Naive thymus-derived CD8-positive, alpha-beta T cell (primary cell): ENCODE measurements around the gene ABCF2. TPM values are rescaled to one million over a fixed set of nuclear protein-coding genes. Genes with fewer than 3 reads are reported as not detected.
A peak's percentile ranks its signal among the peaks of the same experiment; 100 is the strongest.

Source experiments
- ATAC-seq, 2 donors: fragments of 150-1000 bp; cut with Tn5 transposase in 1 of 2; sonication (Bioruptor Pico), chemical (Tn5 transposase) in 1 of 2; 1 replicate in 1 of 2; 2 replicates in 1 of 2; pipeline ENCODE4 v1.10.0; 2021; ENCODE audit warnings: mild to moderate bottlenecking in 2 of 2, moderate library complexity in 2 of 2
- POLR2A ChIA-PET: fragments of 350-600 bp; sonication (Branson Sonifier 250); formaldehyde crosslinking; loops from one replicate; lab custom pipeline; 2021; ENCODE audit warnings: antibody characterized with exemption; lab: Charles Lee
- DNase-seq, 10 donors: peaks; one replicate each; pipeline versions ENCODE4 v3.0.0 to v3.0.0-alpha.2; 2020 to 2022
- H3K27ac Mint-ChIP-seq, 10 donors: one replicate each; pipeline ENCODE4 v1.8.0; 2020 to 2022; ENCODE audit warnings: mild to moderate bottlenecking in 10 of 10, mixed read lengths in 10 of 10, moderate library complexity in 4 of 10, inconsistent platforms in 1 of 10
- H3K27me3 Mint-ChIP-seq, 5 donors: one replicate each; pipeline ENCODE4 v1.8.0; 2021 to 2022; ENCODE audit warnings: mixed read lengths in 5 of 5
- H3K36me3 Mint-ChIP-seq, 3 donors: one replicate each; pipeline ENCODE4 v1.8.0; 2020 to 2022; ENCODE audit warnings: mixed read lengths in 3 of 3, mild to moderate bottlenecking in 2 of 3, inconsistent platforms in 1 of 3
- H3K4me1 Mint-ChIP-seq, 4 donors: one replicate each; pipeline ENCODE4 v1.8.0; 2021 to 2022; ENCODE audit warnings: mixed read lengths in 4 of 4
- H3K4me3 Mint-ChIP-seq, 10 donors: one replicate each; pipeline ENCODE4 v1.8.0; 2020 to 2022; ENCODE audit warnings: mild to moderate bottlenecking in 10 of 10, mixed read lengths in 10 of 10, moderate library complexity in 6 of 10, inconsistent platforms in 1 of 10
- H3K9me3 Mint-ChIP-seq, 9 donors: one replicate each; pipeline ENCODE4 v1.8.0; 2020 to 2022; ENCODE audit warnings: mixed read lengths in 9 of 9, mild to moderate bottlenecking in 3 of 9, inconsistent platforms in 1 of 9, moderate library complexity in 1 of 9
- polyA plus RNA-seq, 3 donors: library from polyadenylated mRNA; unstranded; fragments of 300-500 nt; fragmentation: Illumina TruSeq; gene quantifications; one replicate each; pipeline ENCODE4 v1.2.3, GENCODE V29; 2021
- total RNA-seq, 8 experiments: library from RNA in 2 of 8; stranded (reverse) in 2 of 8; gene quantifications; one replicate each; pipeline ENCODE4 v1.2.3 and lab custom pipeline; 2021 to 2026

The ABCF2 gene
- total and polyA plus RNA-seq, 5 experiments from 2014 or later = 23.0 to 40.4 (median 31.6) TPM

DNA sequence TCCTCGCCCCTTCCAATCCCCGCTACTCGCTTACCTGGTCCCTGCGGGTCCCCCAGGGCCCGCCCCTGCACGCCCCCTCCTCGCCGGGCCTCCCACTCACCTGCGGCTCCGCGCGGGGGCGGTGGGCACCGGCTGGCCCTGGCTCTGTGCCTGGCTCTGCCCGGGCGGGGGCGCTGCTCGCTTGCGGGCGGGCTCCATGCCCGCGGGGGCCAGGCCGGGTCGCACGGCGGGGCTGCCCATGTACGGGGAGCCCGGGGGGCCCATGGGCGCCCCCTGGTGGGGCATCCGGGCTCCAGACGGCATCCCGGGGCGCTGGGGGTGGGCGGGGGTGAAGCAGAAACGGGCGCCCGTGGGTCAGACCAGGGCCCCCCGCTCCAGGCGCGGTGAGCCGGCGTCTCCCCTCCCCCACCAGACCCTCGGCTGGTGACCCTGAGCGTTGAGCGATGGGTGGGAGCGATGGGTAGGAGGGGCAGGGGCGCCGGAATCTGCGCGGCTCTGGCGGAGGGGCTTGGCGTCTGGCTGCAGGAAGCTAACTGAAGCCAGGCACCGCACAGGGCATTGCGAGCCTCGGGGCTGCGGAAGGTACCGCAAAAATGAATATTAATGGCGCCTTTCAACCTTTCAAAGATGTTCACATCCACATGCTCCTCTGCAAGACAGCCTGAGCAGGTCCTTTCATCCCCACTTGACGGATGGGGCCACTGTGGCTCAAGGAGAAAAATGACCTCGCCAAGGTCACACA is 18.5 kb upstream of the ABCF2 start:
- H3K9me3 Mint-ChIP-seq = no peaks in the 10 kb centered on the region
- H3K27me3 Mint-ChIP-seq = peaks cover 0 to 9% (median 0%) of the 10 kb centered on the region in 5 donors
- no peak overlapping the region for H3K27ac Mint-ChIP-seq
- peak overlapping the region; percentile 61 to 82 (median 76) for H3K4me3 Mint-ChIP-seq
- POLR2A ChIA-PET = interaction anchor here (0.6 to 3.6 kb wide), 7 partner anchors 13 to 59 kb away, joined by 3 to 26 read pairs (median 4); partner anchors contain the start of genes ABCF2 and CHPF2
- H3K36me3 Mint-ChIP-seq = peaks cover 0 to 1% (median 0%) of the 10 kb centered on the region in 3 donors
- peaks cover 22 to 64% (median 53%) of the 10 kb centered on the region in 4 donors for H3K4me1 Mint-ChIP-seq
- peak; percentile 75 to 78 for ATAC-seq
- peak; percentile 64 to 86 (median 77) for DNase-seq

DNA sequence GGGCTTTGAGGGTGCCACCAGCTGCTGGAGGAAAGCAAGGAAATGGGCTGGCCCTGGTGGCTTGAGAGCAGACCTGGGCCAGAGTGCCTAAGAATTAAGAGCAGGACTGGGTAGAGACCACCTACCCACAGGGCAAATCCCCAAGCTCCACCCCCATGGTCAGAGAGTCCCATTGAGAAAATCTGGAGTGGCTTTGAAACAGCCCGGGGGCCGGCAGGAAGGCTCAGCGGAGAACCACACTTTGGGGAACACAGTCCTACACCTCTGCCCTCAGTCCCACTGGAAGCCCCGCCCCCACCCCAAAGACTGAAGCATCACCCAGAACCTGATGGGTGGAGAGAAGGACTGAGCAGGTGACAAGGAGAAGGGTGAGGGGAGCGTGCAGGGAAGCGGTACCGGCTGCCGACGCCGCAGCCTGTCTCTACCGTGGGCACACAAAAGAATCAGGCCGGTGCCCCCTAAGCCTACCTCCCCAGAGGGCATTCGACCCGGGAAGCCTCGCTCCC is 17.9 kb upstream of the ABCF2 start:
- H3K36me3 Mint-ChIP-seq = peaks cover 0 to 6% (median 0%) of the 10 kb centered on the region in 3 donors
- H3K4me3 Mint-ChIP-seq = peak overlapping the region; percentile 61 to 82 (median 76)
- H3K27ac Mint-ChIP-seq = peak overlapping the region in 3 of 10 donors; percentile 49 to 75 (median 65)
- peaks cover 0 to 7% (median 0%) of the 10 kb centered on the region in 5 donors for H3K27me3 Mint-ChIP-seq
- DNase-seq = no peak
- ATAC-seq = peak; percentile 2 to 7
- H3K4me1 Mint-ChIP-seq = peaks cover 17 to 59% (median 47%) of the 10 kb centered on the region in 4 donors
- no peaks in the 10 kb centered on the region for H3K9me3 Mint-ChIP-seq
- POLR2A ChIA-PET = interaction anchor here (0.6 to 3.6 kb wide), 4 partner anchors 11 to 59 kb away, joined by 3 to 26 read pairs (median 13); partner anchors contain the start of genes ABCF2 and CHPF2

DNA sequence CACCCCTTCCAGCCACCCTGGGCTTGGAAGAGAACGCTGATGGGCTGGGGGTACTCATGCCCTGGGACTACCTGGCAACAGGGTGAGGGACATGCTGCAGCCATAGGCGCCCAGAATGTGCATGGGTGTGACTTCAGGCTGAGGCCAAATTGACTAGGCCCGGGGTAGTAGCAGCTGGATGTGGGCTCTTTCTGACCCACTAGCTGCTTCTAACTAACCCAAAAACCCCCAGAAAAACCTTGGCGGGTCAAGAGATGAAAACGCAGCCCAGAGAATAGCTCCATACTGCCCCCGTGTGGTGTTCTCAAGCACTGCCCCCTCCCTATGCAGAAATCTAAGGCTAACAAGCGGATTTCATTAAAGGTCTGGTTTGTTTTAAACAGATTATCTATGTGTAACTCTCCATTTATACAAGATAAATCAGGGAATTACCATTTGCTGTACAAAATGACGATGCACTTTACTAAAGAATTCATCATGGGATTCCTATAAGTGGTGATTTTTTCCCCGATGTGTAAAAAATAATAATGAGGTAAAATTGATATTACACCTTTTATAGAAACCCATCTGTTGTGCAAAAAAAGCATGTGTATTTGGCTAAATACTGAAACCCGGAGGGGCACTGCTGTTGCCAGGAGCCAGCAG is 17.3 kb upstream of the ABCF2 start:
- H3K4me1 Mint-ChIP-seq = peaks cover 16 to 56% (median 45%) of the 10 kb centered on the region in 4 donors
- peak overlapping the region; percentile 61 to 85 (median 78) for H3K4me3 Mint-ChIP-seq
- DNase-seq (peak in 8 of 10 donors; percentile 16 to 65 (median 49)), ATAC-seq (no peak)
- H3K9me3 Mint-ChIP-seq = no peaks in the 10 kb centered on the region
- H3K27me3 Mint-ChIP-seq = peaks cover 0 to 6% (median 0%) of the 10 kb centered on the region in 5 donors
- POLR2A ChIA-PET = interaction anchor here (0.5 to 3.6 kb wide), 7 partner anchors 11 to 60 kb away, joined by 3 to 26 read pairs (median 4); partner anchors contain the start of genes ABCF2 and CHPF2
- peaks cover 0 to 9% (median 0%) of the 10 kb centered on the region in 3 donors for H3K36me3 Mint-ChIP-seq
- H3K27ac Mint-ChIP-seq = peak overlapping the region in 2 of 10 donors; percentile 74 to 75

- Mint-ChIP-seq H3K4me3 (peak overlapping the region; percentile 70 to 85 (median 78)), H3K27ac (peak overlapping the region; percentile 25 to 92 (median 77)), H3K27me3 (peaks cover 0 to 4% (median 0%) of the 10 kb centered on the region in 5 donors), H3K36me3 (peaks cover 0 to 14% (median 0%) of the 10 kb centered on the region in 3 donors), H3K4me1 (peaks cover 15 to 51% (median 43%) of the 10 kb centered on the region in 4 donors), H3K9me3 (no peaks in the 10 kb centered on the region)
- peak; percentile 27 to 49 for ATAC-seq
- POLR2A ChIA-PET = interaction anchor here (0.5 to 3.6 kb wide), 9 partner anchors 7 to 37 kb away, joined by 3 to 26 read pairs (median 4); partner anchors contain the start of genes ABCF2 and CHPF2
- peak in 8 of 10 donors; percentile 30 to 77 (median 56) for DNase-seq
These were observed 16.6 kb upstream of the ABCF2 start for GRCh38 chr7:151243408-151244195.

GRCh38 chr7:151243045-151243349 is 16.0 kb upstream of the ABCF2 start:
- Mint-ChIP-seq H3K4me1 (peaks cover 12 to 46% (median 39%) of the 10 kb centered on the region in 4 donors), H3K27me3 (peaks cover 0 to 2% (median 0%) of the 10 kb centered on the region in 5 donors), H3K27ac (peak overlapping the region in 8 of 10 donors; percentile 26 to 92 (median 83)), H3K9me3 (no peaks in the 10 kb centered on the region), H3K36me3 (peaks cover 0 to 14% (median 0%) of the 10 kb centered on the region in 3 donors), H3K4me3 (peak overlapping the region in 9 of 10 donors; percentile 70 to 85 (median 78))
- POLR2A ChIA-PET = interaction anchor here (0.8 to 3.6 kb wide), 5 partner anchors 8 to 36 kb away, joined by 3 to 26 read pairs (median 4); partner anchors contain the start of genes ABCF2 and CHPF2
- no peak for ATAC-seq
- no peak for DNase-seq

DNA sequence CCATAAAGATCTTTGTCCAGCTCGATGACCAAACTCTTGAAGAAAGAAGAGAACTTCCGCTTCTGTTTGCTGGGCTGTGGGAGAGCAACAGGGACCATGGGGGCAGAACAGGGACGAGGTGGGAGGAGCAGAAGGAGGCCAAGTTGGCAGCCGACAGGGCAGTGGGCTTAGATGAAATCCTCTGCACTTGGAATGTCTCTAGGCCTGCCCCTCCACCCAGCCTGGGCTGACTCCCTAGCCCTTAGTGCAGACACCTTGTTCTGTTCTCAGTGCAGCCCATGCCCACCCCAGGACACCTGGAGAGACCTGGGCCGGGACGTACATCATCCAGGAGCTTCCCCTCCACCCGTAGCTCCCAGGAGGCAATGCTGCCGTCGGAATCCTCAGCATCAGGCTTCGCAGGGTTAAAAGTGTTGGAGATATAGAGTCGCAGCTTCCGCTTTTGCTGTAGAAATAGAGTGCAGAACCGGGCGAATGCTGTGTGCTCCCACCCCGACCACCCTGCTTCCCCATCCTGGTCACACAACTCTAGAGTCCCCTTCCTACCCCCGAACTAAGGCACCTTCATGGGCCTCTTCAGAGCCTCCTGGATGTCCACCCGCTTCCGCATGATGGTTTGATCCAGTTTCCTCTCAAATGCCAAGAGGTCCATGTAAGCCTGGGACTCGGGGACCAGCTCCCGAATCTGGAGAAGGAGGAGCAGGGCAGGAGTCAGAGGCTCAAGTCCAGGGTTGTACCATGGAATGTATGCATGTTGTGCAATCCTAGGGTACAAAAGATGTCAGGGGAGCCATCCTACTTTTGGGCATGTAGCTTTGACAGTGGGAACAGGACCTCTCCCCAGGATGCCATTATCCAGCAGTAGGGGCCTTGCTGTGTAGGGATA is 15.4 kb upstream of the ABCF2 start:
- peak overlapping the region in 2 of 10 donors; percentile 26 to 90 for H3K27ac Mint-ChIP-seq

DNA sequence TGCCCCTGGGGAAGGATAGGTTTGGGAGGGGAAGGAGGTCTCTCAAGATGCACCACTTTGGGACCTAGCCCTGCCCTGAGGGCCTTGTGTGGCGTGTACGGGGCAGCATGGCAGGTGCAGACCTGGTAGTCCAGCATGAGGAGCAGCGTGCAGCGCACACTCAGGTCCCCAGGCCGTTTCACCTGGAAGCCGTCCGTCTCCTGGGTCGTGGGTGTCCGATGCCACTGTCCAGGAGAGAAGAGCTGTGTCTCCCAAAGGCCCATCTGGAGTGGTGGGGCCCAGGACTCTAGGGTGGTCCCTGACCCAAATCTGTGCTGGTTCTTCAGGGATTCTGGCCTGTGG is 14.7 kb upstream of the ABCF2 start:
- DNase-seq (no peak), ATAC-seq (no peak)
- Mint-ChIP-seq H3K27me3 (no peaks in the 10 kb centered on the region), H3K36me3 (peaks cover 0 to 22% (median 0%) of the 10 kb centered on the region in 3 donors), H3K4me1 (peaks cover 9 to 39% (median 31%) of the 10 kb centered on the region in 4 donors), H3K4me3 (peak overlapping the region in 2 of 10 donors; percentile 19 to 48), H3K27ac (peak overlapping the region in 1 of 10 donors; percentile 72), H3K9me3 (no peaks in the 10 kb centered on the region)
- POLR2A ChIA-PET = interaction anchor here (3.6 kb wide), 1 partner anchor 15 kb away, joined by 21 read pairs; the partner anchor contains the start of gene ABCF2

More for the DNA sequence above, 15.4 kb upstream of the ABCF2 start:
- Mint-ChIP-seq H3K9me3 (no peaks in the 10 kb centered on the region), H3K36me3 (peaks cover 0 to 16% (median 0%) of the 10 kb centered on the region in 3 donors), H3K4me3 (peak overlapping the region in 3 of 10 donors; percentile 6 to 79 (median 54)), H3K27me3 (peaks cover 0 to 2% (median 0%) of the 10 kb centered on the region in 5 donors), H3K4me1 (peaks cover 8 to 40% (median 34%) of the 10 kb centered on the region in 4 donors)
- POLR2A ChIA-PET = interaction anchor here (0.9 to 3.6 kb wide), 4 partner anchors 9 to 36 kb away, joined by 3 to 26 read pairs (median 12); partner anchors contain the start of genes ABCF2 and CHPF2
- DNase-seq = no peak
- ATAC-seq = no peak

DNA sequence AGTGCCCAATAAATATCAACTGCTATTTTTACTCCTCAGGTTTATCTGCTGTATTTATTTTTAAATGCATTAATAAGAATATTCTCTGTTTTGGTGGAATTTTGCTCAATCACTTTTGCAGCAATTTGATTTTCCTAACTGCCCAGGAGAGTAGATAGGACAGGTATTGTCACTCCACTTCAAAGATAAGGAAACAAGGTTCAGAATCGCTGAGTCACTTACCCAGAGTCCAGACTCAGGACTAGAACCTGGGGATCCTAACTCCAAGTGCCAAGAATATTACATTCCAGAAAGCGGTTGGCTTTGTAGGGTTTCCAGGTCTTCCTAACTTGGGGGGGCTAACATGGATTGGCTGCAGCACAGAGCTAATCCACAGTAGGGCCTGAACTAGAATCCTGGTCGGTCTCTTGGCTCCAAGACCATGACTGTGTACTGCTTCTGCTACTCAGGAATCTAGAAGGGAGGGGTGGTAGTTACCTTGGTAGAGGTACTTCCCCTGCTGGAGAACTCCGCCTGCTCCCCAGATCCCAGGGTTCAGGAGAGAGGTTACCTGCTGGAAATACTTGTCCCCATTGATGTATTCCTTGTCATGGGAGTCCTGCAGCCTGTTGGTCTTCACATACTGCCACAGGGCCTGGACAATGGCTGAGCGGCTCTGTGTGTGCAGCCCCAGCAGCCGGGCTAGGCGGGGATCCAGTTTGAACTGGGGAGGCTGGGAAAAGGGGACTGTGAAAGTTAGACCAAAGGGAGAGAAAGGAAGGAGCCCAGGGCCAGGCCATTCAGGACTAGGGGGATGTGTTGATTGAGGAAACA is 14.1 kb upstream of the ABCF2 start:
- Mint-ChIP-seq H3K4me1 (peaks cover 9 to 39% (median 32%) of the 10 kb centered on the region in 4 donors), H3K9me3 (no peaks in the 10 kb centered on the region), H3K36me3 (peaks cover 0 to 28% (median 0%) of the 10 kb centered on the region in 3 donors), H3K27me3 (no peaks in the 10 kb centered on the region), H3K4me3 (peak overlapping the region in 4 of 10 donors; percentile 6 to 48 (median 20)), H3K27ac (peak overlapping the region in 2 of 10 donors; percentile 72 to 89)
- ATAC-seq (no peak), DNase-seq (no peak)
- POLR2A ChIA-PET = no interaction called here

GRCh38 chr7:151240536-151240935 is 13.5 kb upstream of the ABCF2 start:
- ATAC-seq = no peak
- POLR2A ChIA-PET = no interaction called here
- Mint-ChIP-seq H3K9me3 (no peaks in the 10 kb centered on the region), H3K27ac (peak overlapping the region in 2 of 10 donors; percentile 8 to 20), H3K27me3 (no peaks in the 10 kb centered on the region), H3K4me3 (no peak overlapping the region), H3K4me1 (peaks cover 9 to 39% (median 29%) of the 10 kb centered on the region in 4 donors), H3K36me3 (peaks cover 0 to 31% (median 0%) of the 10 kb centered on the region in 3 donors)
- DNase-seq = no peak

DNA sequence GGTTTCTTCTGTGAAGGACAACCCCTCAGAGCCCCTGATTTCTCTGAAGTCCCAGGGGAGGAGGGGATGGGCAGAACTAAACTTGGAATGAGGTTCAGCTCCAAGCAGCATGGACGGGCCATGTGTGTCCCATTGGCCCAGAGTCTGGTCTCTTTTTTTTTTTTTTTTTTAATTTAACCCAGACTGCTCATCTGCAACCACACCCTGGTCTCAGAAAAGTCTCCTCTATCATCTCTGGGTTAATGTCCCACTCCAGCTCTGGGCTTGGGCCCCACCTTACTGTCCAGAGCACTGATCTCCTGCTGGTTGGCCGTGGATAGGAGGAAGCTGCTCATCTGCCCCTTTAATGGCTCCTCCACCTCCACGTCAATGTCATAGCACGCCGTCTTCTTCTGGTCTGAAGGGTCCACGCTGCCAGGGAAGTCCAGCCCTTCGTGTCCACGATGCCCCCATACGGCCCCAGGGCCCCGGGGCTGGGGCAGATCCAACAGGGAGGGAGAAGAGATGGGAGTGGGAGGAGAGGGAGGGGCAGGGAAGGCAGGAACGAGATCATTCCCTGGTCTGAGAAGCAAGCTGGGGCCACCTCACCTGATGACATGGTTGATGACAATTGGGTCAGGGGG is 12.9 kb upstream of the ABCF2 start:
- DNase-seq (no peak), ATAC-seq (no peak)
- POLR2A ChIA-PET = no interaction called here
- H3K4me3 Mint-ChIP-seq = no peak overlapping the region
- peak overlapping the region in 2 of 10 donors; percentile 8 to 87 for H3K27ac Mint-ChIP-seq
- H3K27me3 Mint-ChIP-seq = no peaks in the 10 kb centered on the region
- H3K4me1 Mint-ChIP-seq = peaks cover 11 to 42% (median 31%) of the 10 kb centered on the region in 4 donors
- H3K36me3 Mint-ChIP-seq = peaks cover 0 to 36% (median 0%) of the 10 kb centered on the region in 3 donors
- no peaks in the 10 kb centered on the region for H3K9me3 Mint-ChIP-seq
